ENCODE data around the gene TRAP1. TPM values are rescaled to one million over a fixed set of nuclear protein-coding genes. Genes with fewer than 3 reads are reported as not detected.
A peak's percentile ranks its signal among the peaks of the same experiment; 100 is the strongest.

The TRAP1 gene
- polyA plus RNA-seq, 4 donors, result 25.5 to 89.2 (median 64.5) TPM

- WGBS, 3 donors, result 38 to 70% (median 62%) methylated on average over 21 of the region's 21 CpGs
- Histone ChIP-seq H3K9me3 (ENCODE audit: control insufficient read depth in 2 of 2, insufficient read depth in 1 of 2, low read depth in 1 of 2, low read length in 1 of 2) (no peaks in the 10 kb centered on the region), H3K4me3 (ENCODE audit: low read depth in 1 of 3, low read length in 3 of 3) (peak overlapping the region in 1 of 3 donors; percentile 40), H3K4me1 (ENCODE audit: control insufficient read depth in 3 of 3, insufficient read depth in 2 of 3, low read depth in 1 of 3, low read length in 2 of 3) (peaks cover 14 to 87% (median 14%) of the 10 kb centered on the region in 3 donors), H3K27ac (ENCODE audit: low read depth in 1 of 3, low read length in 2 of 3) (peak overlapping the region in 1 of 3 donors; percentile 86), H3K36me3 (ENCODE audit: control insufficient read depth in 3 of 3, insufficient read depth in 2 of 3, low read depth in 1 of 3, low read length in 3 of 3) (peaks cover 0 to 53% (median 2%) of the 10 kb centered on the region in 3 donors), H3K27me3 (ENCODE audit: control insufficient read depth in 3 of 3, insufficient read depth in 3 of 3, low read length in 3 of 3) (no peaks in the 10 kb centered on the region)
- peak; percentile 87 to 88 for DNase-seq
- FAIRE-seq, result no peak
These were observed 74.8 kb downstream of the TRAP1 start for GRCh38 chr16:3642397-3643094.

- DNase-seq, result no peak
- Histone ChIP-seq H3K27ac (ENCODE audit: low read depth in 1 of 3, low read length in 2 of 3) (peak overlapping the region in 1 of 3 donors; percentile 86), H3K4me3 (ENCODE audit: low read depth in 1 of 3, low read length in 3 of 3) (no peak overlapping the region), H3K9me3 (ENCODE audit: control insufficient read depth in 2 of 2, insufficient read depth in 1 of 2, low read depth in 1 of 2, low read length in 1 of 2) (no peaks in the 10 kb centered on the region), H3K27me3 (ENCODE audit: control insufficient read depth in 3 of 3, insufficient read depth in 3 of 3, low read length in 3 of 3) (no peaks in the 10 kb centered on the region), H3K36me3 (ENCODE audit: control insufficient read depth in 3 of 3, insufficient read depth in 2 of 3, low read depth in 1 of 3, low read length in 3 of 3) (peaks cover 0 to 53% (median 2%) of the 10 kb centered on the region in 3 donors), H3K4me1 (ENCODE audit: control insufficient read depth in 3 of 3, insufficient read depth in 2 of 3, low read depth in 1 of 3, low read length in 2 of 3) (peaks cover 18 to 87% (median 19%) of the 10 kb centered on the region in 3 donors)
- FAIRE-seq, result no peak
- 93 to 95% (median 94%) methylated on average over 9 of the region's 9 CpGs for WGBS, 3 donors
These were observed 75.4 kb downstream of the TRAP1 start for GRCh38 chr16:3641801-3642396.

GRCh38 chr16:3640632-3641501 lies 76.5 kb downstream of the TRAP1 start:
- FAIRE-seq, result no peak
- H3K4me3 ChIP-seq (ENCODE audit: low read depth in 1 of 3, low read length in 3 of 3), result no peak overlapping the region
- WGBS, 3 donors, result 78 to 93% (median 91%) methylated on average over 17 of the region's 17 CpGs
- H3K9me3 ChIP-seq (ENCODE audit: control insufficient read depth in 2 of 2, insufficient read depth in 1 of 2, low read depth in 1 of 2, low read length in 1 of 2), result no peaks in the 10 kb centered on the region
- H3K27me3 ChIP-seq (ENCODE audit: control insufficient read depth in 3 of 3, insufficient read depth in 3 of 3, low read length in 3 of 3), result no peaks in the 10 kb centered on the region
- peaks cover 14 to 78% (median 14%) of the 10 kb centered on the region in 3 donors for H3K4me1 ChIP-seq (ENCODE audit: control insufficient read depth in 3 of 3, insufficient read depth in 2 of 3, low read depth in 1 of 3, low read length in 2 of 3)
- peak overlapping the region in 1 of 3 donors; percentile 86 for H3K27ac ChIP-seq (ENCODE audit: low read depth in 1 of 3, low read length in 2 of 3)
- peaks cover 0 to 51% (median 2%) of the 10 kb centered on the region in 3 donors for H3K36me3 ChIP-seq (ENCODE audit: control insufficient read depth in 3 of 3, insufficient read depth in 2 of 3, low read depth in 1 of 3, low read length in 3 of 3)
- DNase-seq, result no peak

GRCh38 chr16:3640207-3640606 lies 77.1 kb downstream of the TRAP1 start:
- Histone ChIP-seq H3K27me3 (ENCODE audit: control insufficient read depth in 3 of 3, insufficient read depth in 3 of 3, low read length in 3 of 3) (no peaks in the 10 kb centered on the region), H3K4me1 (ENCODE audit: control insufficient read depth in 3 of 3, insufficient read depth in 2 of 3, low read depth in 1 of 3, low read length in 2 of 3) (peaks cover 12 to 71% (median 14%) of the 10 kb centered on the region in 3 donors), H3K27ac (ENCODE audit: low read depth in 1 of 3, low read length in 2 of 3) (peak overlapping the region in 2 of 3 donors; percentile 17 to 86), H3K9me3 (ENCODE audit: control insufficient read depth in 2 of 2, insufficient read depth in 1 of 2, low read depth in 1 of 2, low read length in 1 of 2) (no peaks in the 10 kb centered on the region), H3K4me3 (ENCODE audit: low read depth in 1 of 3, low read length in 3 of 3) (no peak overlapping the region), H3K36me3 (ENCODE audit: control insufficient read depth in 3 of 3, insufficient read depth in 2 of 3, low read depth in 1 of 3, low read length in 3 of 3) (peaks cover 0 to 45% (median 2%) of the 10 kb centered on the region in 3 donors)
- peak; percentile 75 to 78 for DNase-seq
- 13 to 60% (median 40%) methylated on average over 3 of the region's 3 CpGs for WGBS, 3 donors
- no peak for FAIRE-seq

GRCh38 chr16:3638916-3639644 lies 78.2 kb downstream of the TRAP1 start:
- Histone ChIP-seq H3K4me1 (ENCODE audit: control insufficient read depth in 3 of 3, insufficient read depth in 2 of 3, low read depth in 1 of 3, low read length in 2 of 3) (peaks cover 12 to 65% (median 14%) of the 10 kb centered on the region in 3 donors), H3K27ac (ENCODE audit: low read depth in 1 of 3, low read length in 2 of 3) (peak overlapping the region in 2 of 3 donors; percentile 73 to 86), H3K9me3 (ENCODE audit: control insufficient read depth in 2 of 2, insufficient read depth in 1 of 2, low read depth in 1 of 2, low read length in 1 of 2) (no peaks in the 10 kb centered on the region), H3K27me3 (ENCODE audit: control insufficient read depth in 3 of 3, insufficient read depth in 3 of 3, low read length in 3 of 3) (no peaks in the 10 kb centered on the region), H3K4me3 (ENCODE audit: low read depth in 1 of 3, low read length in 3 of 3) (no peak overlapping the region), H3K36me3 (ENCODE audit: control insufficient read depth in 3 of 3, insufficient read depth in 2 of 3, low read depth in 1 of 3, low read length in 3 of 3) (peaks cover 0 to 35% (median 2%) of the 10 kb centered on the region in 3 donors)
- no peak for FAIRE-seq
- DNase-seq, result peak; percentile 58 to 73
- WGBS, 3 donors, result 58 to 82% (median 63%) methylated on average over 13 of the region's 13 CpGs

- peak overlapping the region; percentile 43 to 86 (median 75) for H3K27ac ChIP-seq (ENCODE audit: low read depth in 1 of 3, low read length in 2 of 3)
- no peaks in the 10 kb centered on the region for H3K9me3 ChIP-seq (ENCODE audit: control insufficient read depth in 2 of 2, insufficient read depth in 1 of 2, low read depth in 1 of 2, low read length in 1 of 2)
- peaks cover 0 to 20% (median 0%) of the 10 kb centered on the region in 3 donors for H3K36me3 ChIP-seq (ENCODE audit: control insufficient read depth in 3 of 3, insufficient read depth in 2 of 3, low read depth in 1 of 3, low read length in 3 of 3)
- 23 to 38% (median 28%) methylated on average over 3 of the region's 3 CpGs for WGBS, 3 donors
- peaks cover 12 to 54% (median 12%) of the 10 kb centered on the region in 3 donors for H3K4me1 ChIP-seq (ENCODE audit: control insufficient read depth in 3 of 3, insufficient read depth in 2 of 3, low read depth in 1 of 3, low read length in 2 of 3)
- FAIRE-seq, result no peak
- H3K27me3 ChIP-seq (ENCODE audit: control insufficient read depth in 3 of 3, insufficient read depth in 3 of 3, low read length in 3 of 3), result no peaks in the 10 kb centered on the region
- H3K4me3 ChIP-seq (ENCODE audit: low read depth in 1 of 3, low read length in 3 of 3), result no peak overlapping the region
- peak; percentile 86 to 88 for DNase-seq
These were observed 79.9 kb downstream of the TRAP1 start for GRCh38 chr16:3637371-3637923.

- FAIRE-seq (peak; percentile 23), DNase-seq (peak; percentile 30 to 31)
- H3K27ac ChIP-seq (ENCODE audit: low read depth in 1 of 3, low read length in 2 of 3), result peak overlapping the region in 2 of 3 donors; percentile 24 to 60
- H3K4me1 ChIP-seq (ENCODE audit: control insufficient read depth in 3 of 3, insufficient read depth in 2 of 3, low read depth in 1 of 3, low read length in 2 of 3), result no peaks in the 10 kb centered on the region
- no peaks in the 10 kb centered on the region for H3K9me3 ChIP-seq (ENCODE audit: control insufficient read depth in 2 of 2, insufficient read depth in 1 of 2, low read depth in 1 of 2, low read length in 1 of 2)
- no peak overlapping the region for H3K4me3 ChIP-seq (ENCODE audit: low read depth in 1 of 3, low read length in 3 of 3)
- H3K27me3 ChIP-seq (ENCODE audit: control insufficient read depth in 3 of 3, insufficient read depth in 3 of 3, low read length in 3 of 3), result no peaks in the 10 kb centered on the region
- 75 to 81% (median 81%) methylated on average over 4 of the region's 4 CpGs for WGBS, 3 donors
- peaks cover 0 to 3% (median 0%) of the 10 kb centered on the region in 3 donors for H3K36me3 ChIP-seq (ENCODE audit: control insufficient read depth in 3 of 3, insufficient read depth in 2 of 3, low read depth in 1 of 3, low read length in 3 of 3)
These were observed 91.2 kb downstream of the TRAP1 start for GRCh38 chr16:3625911-3626732.
